Dedifferentiated amniotic fluid mesenchymal stem cell (primary cell): ENCODE data around the gene ANKS1B.

Experiments
- DNase-seq: peaks from one replicate; pipeline ENCODE4 v3.0.0-alpha.2; 2016; ENCODE audit errors: extremely low spot score

Gene ANKS1B

GRCh38 chr12:98885778-98886177 is 1099.0 kb downstream of the ANKS1B start:
- DNase-seq = no peak

GRCh38 chr12:98883231-98883630 is 1101.5 kb downstream of the ANKS1B start:
- no peak for DNase-seq

DNA sequence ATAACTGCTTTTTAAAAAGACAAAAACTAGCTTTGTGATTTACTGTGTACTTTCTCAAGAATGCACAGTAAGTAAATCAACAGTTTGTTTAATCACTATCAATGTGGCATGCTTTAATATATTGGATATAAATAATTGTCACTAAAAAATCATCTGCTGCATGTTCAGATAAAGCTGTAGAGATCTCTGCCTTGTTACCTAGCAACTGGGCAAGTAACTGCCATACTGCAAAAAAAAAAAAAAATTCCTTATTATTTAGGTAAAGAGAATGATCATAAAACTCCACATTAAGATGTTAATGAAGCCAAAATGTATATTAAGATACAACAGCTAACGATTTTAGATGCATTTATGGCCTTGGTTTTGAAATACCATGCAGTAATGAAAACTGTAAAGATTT is 1102.2 kb downstream of the ANKS1B start:
- DNase-seq = no peak

DNA sequence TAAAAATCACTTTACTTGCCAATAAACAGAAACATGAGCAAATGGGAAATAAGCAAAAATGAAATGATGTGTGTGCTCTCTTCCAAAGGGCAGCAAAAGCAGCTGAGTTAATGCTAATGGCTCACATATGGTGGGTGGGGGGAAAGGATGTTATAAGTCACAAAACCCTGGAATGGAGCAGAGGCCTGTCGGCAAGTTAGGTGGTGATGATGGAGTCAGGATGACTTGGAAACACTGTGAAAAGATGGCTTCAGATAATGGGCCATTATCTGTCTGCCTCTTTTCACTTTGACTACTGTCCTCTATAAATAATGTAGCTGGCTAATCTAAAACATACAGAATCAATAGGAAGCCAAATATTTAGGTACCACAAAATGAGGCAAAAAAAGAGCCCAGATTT is 1111.0 kb downstream of the ANKS1B start:
- no peak for DNase-seq

DNA sequence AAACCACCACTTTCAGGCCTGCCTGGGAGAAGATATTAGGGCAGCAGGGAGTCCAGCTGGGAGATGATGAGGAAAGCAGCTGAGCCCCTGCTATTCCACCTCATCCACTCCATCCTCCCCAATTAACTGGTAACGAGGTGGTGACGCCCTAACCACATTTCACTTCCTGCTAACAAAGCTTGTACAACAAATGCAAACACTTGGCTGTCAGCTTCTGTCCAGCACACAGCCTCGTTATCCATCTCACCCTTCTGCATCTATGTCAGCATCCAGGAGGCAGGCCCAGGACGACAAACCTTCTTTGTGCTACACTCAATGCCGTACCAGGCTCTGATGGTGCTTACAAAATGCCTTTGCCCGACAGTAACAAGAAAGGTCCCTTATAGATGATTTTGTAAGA is 1114.2 kb downstream of the ANKS1B start:
- DNase-seq = no peak

- DNase-seq = no peak
These were observed 1114.7 kb downstream of the ANKS1B start for GRCh38 chr12:98869886-98870503.

GRCh38 chr12:98868538-98868937 is 1116.2 kb downstream of the ANKS1B start:
- DNase-seq = no peak

- DNase-seq = no peak
These were observed 1116.7 kb downstream of the ANKS1B start for GRCh38 chr12:98868076-98868475.

- DNase-seq = no peak
These were observed 1120.4 kb downstream of the ANKS1B start for GRCh38 chr12:98864363-98864762.

DNA sequence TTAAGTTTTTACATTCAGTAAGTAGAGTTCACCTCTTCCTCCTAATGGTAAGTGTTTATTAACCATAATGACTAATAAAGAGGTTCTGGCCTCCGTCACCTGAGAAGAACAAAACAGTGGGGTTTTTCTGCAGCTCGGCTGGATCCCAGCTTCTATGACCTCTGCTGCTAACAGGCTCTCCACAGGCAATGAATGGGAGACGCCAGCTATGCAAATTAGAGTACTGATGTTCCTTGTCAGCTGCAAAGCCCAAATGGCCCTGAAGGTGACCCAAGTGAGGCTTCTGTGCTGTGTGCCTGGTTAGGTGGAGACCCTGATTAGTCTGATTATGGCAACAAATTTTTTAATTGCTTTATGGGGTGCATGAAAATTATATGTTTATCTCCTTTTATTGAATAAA is 1121.6 kb downstream of the ANKS1B start:
- DNase-seq = no peak

DNA sequence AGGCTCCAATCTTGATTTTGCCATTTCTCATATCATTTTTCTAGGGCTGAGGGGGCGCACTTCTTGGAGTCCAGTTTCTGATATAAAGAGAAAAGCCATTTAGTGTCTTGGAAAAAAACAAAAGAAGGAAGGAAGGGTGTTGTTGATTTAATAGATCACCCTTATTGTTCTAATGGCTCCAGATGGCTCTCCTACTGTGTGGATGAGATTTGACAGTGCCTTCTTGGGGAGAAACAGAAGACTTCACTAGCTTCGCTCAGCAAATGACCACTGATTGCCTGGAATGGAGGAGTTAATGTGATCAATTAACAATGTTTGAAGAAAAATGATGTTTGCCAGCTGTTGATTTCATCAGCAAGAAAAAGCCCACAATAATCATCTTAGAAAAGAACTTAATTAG is 1123.5 kb downstream of the ANKS1B start:
- DNase-seq = no peak

DNA sequence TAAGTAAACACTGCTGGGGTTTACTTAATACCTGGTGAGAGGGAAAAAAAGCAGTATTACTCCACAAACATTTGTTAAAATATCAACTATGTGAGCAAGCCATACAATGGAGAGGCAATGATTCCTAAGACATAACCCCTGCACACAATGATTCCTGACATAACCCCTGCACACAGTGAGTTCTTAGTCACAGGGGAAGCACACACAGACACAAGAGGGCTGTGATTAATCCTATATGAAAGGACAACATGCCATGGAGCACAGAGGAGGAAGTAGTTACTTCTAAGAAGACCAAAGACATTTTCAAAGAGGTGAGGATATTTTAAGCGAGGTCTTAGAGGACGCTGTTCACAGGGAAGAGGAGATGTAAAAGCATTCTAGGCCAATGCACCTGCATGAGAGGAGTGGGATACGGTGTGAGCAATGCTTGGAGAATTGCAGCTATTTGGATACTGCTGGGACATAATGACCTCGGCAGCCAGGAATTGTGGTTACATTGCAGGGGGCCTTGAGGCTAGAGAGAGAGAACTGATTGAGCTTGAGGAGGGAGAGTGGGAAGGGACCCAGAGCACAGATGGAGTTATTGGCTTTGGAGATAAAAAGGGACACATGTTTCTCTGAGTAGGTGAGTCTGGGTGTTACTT is 1127.7 kb downstream of the ANKS1B start:
- no peak for DNase-seq

- no peak for DNase-seq
These were observed 1132.6 kb downstream of the ANKS1B start for GRCh38 chr12:98852181-98852580.

DNA sequence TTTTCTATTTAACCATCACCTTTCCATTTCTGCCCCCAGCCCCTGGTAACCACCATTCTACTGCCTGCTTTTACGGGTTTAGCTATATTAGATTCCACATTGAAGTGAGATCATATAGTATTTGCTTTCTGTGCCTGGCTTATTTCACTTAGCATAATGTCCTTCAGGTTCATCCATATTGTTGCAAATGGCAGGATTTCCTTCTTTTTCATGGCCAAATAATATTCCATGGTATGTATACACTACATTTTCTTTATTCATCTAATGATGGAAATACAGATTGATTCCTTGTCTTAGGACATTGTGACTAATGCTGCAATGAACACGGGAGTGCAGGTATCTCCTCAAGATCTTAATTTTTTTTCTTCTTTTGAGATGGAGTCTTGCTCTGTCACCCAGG is 1137.5 kb downstream of the ANKS1B start:
- no peak for DNase-seq

- DNase-seq = no peak
These were observed 1138.8 kb downstream of the ANKS1B start for GRCh38 chr12:98845957-98846356.

GRCh38 chr12:98840325-98840724 is 1144.4 kb downstream of the ANKS1B start:
- DNase-seq = no peak

DNA sequence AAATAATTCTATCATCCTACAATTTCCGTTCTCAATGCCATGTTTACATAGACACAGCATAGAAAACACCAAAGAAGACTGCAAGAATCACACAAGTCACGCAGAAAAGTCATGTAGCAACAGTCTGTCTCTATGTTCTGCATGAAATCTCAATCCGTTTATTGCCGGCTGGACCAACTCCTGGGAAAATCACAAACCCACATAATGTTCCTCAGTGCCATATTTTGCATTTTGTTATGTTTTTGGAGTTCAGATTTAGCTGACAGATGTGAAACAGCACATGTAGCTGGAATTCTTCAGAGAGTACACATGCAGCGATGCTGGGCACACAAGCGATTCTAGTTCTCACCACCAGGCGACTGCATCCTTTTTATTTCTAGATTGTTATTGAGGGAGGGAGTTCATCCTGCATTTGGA is 1146.5 kb downstream of the ANKS1B start:
- DNase-seq = peak; percentile 19

GRCh38 chr12:98837134-98837752 is 1147.5 kb downstream of the ANKS1B start:
- DNase-seq = peak; percentile 60

DNA sequence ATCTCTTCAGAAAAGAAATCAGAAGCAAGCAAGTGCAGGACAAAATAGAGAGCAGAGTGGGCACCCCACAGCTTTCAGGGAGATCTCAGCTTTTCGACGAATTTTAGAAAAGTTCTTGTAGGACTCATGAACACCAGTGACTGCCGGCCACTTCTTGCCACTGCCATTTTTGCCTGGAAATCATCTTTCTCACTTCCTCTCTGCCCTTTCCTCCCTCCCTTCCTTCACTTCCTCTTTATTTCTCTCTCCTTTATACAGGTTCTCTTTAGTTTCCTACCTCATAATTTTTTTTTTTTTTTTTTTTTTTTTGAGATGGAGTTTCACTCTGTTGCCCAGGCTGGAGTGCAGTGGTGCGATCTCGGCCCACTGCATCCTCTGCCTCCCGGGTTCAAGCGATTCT is 1154.1 kb downstream of the ANKS1B start:
- DNase-seq = no peak

DNA sequence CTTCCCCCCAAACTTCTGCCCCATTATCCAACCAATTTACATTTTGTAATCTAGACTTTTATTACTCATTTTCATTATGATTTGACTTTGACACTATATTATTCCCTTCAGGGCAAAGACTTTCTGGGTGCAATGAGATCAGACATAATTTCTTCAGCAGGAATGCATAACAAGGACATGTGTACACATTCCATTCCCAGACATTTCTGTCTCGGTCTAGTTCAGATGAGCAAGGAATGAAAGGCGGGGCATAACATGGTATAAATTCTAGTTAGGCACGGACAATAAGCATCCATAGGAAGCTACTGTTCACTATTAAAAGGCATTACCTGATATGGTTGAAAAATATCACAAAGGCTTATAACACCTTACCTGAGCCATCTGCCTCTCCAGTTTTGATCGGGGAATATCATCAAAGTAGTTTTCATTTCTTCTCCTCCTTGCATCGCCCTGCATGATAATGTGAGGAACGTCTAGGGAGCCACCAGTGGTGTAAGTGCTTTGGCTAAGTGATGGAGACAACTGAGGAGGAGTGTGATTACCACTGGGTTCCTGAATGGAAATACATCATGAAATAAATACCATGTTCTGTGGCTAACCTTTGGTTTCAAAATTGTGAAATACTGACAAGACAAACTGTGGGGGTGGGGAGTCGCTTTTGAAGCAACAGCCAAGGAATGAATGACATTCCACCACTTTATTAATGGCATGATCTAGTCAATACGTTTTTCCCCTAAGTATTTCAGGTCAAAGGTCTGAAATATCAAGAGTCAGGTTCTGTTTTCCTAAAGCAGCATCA is 1155.7 kb downstream of the ANKS1B start:
- DNase-seq = no peak

DNA sequence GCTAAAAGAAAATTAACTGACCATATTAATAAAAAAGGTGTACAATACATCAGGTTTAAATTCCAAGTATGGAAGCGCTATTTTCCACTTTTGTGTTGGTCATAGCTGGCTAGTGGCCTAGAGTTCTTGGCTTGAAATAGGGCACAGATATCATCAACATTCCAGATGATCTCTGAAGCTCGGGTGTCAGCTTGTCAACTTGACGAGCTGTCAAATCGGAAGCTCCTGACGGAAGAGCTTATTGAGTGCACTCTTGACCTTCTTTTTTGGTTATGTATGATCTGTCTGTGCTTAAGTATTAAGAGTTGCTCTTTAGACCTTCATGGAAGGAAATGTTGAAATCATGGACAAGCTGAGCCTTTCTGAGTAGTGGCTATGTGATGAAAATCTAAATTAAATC is 1161.7 kb downstream of the ANKS1B start:
- DNase-seq = no peak

DNA sequence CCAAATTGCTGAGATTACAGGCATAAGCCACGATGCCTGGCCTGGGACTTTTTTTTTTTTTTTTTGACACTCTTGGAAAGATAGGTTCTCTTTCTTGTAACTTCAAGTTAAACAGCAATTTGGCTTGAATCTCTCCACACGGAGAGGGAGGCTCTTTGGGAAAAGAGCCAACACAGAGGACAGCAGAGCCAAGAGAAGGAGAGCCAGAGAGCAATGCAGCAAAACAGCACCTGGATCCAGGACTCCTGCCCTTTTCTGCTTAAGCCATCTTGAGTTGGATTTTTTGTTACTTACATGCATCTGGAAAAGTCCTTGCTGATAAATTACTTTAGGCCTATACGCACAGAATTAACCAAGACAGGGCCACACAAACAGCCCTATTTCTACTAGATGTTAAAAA is 1162.9 kb downstream of the ANKS1B start:
- no peak for DNase-seq

- DNase-seq = no peak
These were observed 1163.5 kb downstream of the ANKS1B start for GRCh38 chr12:98821232-98821631.
